Stimulated activated CD8-positive, alpha-beta memory T cell treated with anti-CD3 and anti-CD28 coated beads, Interleukin-7, amount 100 ng/mL, for 24 hours (primary cell): Measurements from ENCODE around the gene CMTM2.
"Not testable (repeated sequence)": the region's sequence is repeated elsewhere in the genome, so short reads cannot be mapped to it uniquely, and the experiment has no call there.

Experiments used
- DNase-seq: peaks from one replicate; pipeline ENCODE4 v3.0.0-alpha.2; 2020; ENCODE audit warnings: low read depth

CMTM2 gene

GRCh38 chr16:66553223-66553622 lies 26.0 kb upstream of the CMTM2 start:
- DNase-seq: no peak

DNA sequence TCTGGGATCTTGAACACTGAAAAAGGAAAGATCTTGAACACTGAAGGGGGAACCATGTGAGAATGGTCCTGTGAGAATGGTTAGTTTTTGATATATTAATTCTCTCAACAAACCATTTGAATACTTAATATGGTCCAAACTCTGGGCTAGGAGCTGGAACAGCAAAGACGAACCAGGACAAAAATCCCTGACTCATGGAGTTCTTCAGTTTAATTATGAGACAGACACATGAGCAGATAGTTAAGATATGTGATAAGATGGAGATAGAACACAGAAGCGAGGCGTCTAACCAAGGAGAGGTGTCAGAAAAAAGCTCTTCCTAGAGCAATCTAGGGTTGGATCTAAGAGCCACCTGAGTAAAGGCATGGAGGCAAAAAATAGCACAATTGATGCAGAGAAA lies 25.2 kb upstream of the CMTM2 start:
- no peak for DNase-seq

GRCh38 chr16:66554495-66554894 lies 24.8 kb upstream of the CMTM2 start:
- DNase-seq: no peak

- DNase-seq: no peak
Observed at GRCh38 chr16:66560107-66560506, 19.2 kb upstream of the CMTM2 start.

DNA sequence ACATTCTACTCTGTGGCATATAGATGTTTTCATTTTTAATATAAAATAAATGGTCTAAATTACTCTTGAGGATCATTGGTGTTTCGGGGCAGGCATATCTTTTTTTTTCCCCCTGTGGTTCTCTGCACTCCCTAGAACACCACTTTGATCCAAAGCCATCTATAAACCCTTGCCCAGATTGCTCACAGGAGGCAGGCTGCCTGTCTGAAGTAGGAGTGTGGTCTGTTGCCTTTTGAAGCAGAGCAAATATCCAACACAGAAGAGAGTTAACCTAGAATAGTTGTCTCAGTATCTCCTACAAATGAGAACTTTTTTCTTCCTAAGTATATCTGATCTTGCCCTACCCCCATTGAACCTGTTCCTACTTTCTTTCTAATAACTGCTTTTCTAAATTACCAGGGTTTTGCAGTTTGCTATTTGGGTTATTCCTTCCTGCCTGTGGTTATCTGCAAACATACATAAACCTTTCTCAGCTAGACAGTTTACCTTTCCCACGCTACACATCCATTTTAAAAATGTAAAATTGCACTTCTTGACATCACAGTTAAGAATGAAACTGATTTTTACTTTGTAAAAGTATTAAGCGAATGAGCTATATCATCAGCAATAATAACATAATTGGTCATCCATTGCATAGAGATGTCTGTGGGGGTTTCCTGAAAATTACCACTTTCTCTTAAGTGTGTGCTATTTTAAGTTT lies 17.7 kb upstream of the CMTM2 start:
- DNase-seq: no peak

DNA sequence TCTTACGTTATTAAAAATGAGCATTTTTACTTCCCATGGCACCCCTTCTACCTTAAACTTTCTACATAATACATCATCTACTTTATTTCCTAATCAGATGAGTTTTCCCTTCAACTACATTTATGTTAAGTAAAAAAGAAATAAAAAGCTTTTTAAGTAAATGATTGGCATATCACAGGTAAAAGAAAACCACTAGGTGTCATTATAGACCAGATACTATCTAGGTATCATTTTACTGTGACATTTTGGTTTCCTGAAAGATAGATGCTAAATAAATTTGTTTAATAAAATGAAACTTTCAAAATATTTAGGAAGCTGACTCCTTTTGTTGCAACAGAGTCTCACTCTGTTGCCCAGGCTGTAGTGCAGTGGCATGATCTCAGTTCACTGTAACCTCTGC lies 16.9 kb upstream of the CMTM2 start:
- no peak for DNase-seq

DNA sequence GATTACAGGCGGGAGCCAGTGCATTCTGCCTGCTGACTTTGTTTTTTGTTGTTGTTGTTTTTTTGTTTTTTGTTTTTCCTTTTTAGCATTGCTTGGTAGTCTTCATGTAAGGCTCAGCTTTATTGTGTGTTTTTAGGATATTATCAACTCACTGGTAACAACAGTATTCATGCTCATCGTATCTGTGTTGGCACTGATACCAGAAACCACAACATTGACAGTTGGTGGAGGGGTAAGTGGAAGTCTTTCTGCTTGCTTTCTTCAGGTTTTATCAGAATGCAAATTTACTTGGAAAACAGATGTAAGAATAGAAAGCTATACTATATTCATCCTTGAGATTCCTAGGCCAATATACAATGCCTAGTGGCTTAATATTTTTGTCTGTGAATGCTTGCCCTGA lies 16.3 kb upstream of the CMTM2 start:
- no peak for DNase-seq

DNA sequence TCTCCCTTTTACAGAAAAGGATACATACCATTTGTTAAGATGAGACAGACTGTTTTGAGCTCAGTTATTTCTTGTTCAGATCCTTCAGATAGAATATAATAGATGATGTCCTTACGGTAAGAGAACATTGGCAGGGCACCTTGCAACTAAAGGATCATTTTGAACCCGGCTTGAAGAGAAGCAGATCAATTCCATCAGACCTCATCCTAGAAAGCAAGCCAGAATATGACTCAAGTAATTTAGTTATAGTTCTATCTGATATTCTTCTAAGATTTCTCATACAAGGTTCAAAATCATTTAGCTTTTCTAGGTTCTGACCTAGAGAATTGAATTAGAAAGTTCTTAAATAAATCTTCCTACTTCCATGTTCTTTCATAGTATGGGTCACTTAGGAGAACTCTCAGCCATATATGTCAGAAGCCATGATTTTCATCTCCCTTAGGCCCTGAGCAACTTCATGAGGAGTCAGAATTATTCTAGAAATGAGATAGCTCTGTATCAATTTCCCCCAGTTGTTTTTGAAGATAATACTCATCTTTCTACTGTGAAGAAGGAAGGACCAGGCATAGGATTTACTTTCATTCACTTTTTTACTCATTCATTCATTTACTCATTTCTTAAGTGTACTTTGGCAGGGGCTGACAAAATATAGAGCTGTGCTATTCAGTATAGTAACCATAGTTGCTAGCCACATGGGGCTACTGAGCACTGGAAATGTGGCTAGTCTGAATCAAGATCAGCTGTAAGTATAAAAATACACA lies 15.5 kb upstream of the CMTM2 start:
- DNase-seq: no peak

DNA sequence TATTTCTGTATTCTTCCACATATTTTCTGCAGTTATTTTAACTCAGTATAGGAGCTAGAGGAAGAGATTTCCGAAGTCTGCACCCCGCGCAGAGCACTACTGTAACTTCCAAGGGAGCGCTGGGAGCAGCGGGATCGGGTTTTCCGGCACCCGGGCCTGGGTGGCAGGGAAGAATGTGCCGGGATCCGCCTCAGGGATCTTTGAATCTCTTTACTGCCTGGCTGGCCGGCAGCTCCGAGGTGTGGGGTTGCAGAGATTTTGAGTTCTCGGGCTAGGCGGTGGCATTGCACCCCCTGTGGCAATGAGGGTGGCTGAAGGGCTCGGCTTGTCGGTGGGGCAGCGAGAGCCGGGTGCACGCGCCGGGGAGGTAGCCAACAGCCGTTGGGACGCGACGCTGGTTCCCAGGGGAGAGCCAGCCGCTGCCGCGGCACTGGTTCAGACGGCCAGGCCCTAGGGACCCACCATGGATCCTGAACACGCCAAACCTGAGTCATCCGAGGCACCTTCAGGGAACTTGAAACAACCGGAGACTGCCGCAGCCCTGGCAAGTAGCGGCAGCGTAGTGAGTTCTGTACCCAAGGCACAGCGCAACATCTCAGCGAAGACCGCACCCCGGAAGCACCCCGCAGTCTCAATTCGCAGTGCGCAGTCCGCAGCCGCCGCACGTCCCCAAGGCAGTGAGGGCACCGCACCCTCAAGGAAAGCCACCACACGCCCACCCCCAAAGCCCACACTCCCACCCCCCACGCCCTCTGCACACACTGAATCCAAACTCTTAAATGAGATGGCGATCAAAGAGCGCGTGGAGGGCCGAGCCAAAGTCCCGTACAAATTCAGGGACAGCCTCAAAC lies 13.0 kb upstream of the CMTM2 start, which contains the start of gene CMTM1:
CMTM1 (plus strand) TSS at position 389 of the 851 bp plus-strand sequence; CDS start at position 464, 75 bp downstream.
- DNase-seq: no peak

DNA sequence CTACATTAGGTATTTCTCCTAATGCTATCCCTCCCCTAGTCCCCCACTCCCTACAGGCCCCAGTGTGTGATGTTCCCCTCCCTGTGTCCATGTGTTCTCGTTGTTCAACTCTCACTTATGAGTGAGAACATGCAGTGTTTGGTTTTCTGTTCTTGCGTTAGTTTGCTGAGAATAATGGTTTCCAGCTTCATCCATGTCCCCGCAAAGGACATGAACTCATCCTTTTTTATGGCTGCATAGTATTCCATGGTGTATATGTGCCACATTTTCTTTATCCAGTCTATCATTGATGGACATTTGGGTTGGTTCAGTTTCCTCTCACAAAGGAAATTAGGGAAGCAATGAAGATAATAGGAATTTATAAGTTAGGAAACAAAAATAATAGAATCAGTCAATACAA lies 12.0 kb upstream of the CMTM2 start:
- not testable (repeated sequence) for DNase-seq

DNA sequence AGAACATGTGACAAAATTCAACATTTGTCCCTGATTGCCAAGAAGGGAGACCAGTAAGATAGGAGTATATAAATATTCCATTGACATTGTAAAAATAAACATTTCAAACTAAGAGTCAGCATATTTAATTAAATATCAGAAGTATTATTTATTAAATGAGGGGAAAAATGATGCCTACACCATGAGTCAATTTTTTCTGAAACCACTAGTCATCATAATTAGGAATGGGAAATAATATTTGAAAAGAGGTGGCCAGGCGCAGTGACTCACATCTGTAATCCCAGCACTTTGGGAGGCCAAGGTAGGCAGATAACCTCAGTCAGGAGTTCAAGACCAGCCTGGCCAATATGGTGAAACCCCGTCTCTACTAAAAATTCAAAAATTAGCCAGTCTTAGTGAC lies 10.9 kb upstream of the CMTM2 start:
- DNase-seq: no peak

- no peak for DNase-seq
Observed at GRCh38 chr16:66569131-66569530, 10.1 kb upstream of the CMTM2 start.

- DNase-seq: no peak
Observed at GRCh38 chr16:66569827-66570405, 9.3 kb upstream of the CMTM2 start.

DNA sequence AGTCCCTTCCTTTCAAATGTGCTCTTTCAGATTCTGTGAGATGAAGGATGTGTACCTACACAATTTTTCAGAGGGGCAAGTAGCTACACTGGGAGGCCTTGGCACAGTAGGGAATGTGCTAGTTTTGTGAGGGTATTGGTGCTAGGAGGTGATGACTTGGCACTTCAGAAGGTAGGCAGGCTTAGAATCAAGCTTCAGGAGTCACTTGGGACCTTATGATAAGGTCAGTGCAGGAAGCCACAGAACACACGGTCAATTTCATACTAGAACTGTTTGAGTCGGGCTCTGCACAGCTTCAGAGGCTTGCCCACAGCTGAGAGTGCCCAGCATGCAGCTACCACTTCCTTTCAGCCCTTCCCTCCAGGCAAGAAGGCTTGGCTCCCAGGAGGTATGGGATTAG lies 6.9 kb upstream of the CMTM2 start:
- DNase-seq: no peak

DNA sequence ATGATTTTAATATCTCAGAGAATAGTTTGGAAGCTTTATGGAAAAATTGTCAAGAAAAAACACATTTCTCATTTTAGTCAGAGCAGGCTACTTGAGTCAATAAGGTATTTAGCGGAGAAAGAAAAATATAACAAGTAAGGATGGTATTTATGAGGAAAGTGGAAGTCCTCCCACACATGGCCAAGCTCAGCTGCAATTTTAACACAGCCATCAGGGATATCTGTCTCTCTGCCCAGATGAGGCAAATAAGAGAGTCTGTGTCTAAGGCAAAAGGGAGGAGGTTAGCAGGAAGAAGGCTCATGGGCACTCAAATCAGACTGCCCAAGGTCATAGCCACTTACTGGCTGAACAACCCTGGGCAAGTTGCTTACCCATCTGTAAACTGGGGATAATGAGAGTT lies 5.2 kb upstream of the CMTM2 start:
- no peak for DNase-seq

- no peak for DNase-seq
Observed at GRCh38 chr16:66574531-66574930, 4.7 kb upstream of the CMTM2 start.

GRCh38 chr16:66575060-66575459 lies 4.2 kb upstream of the CMTM2 start:
- DNase-seq: no peak

DNA sequence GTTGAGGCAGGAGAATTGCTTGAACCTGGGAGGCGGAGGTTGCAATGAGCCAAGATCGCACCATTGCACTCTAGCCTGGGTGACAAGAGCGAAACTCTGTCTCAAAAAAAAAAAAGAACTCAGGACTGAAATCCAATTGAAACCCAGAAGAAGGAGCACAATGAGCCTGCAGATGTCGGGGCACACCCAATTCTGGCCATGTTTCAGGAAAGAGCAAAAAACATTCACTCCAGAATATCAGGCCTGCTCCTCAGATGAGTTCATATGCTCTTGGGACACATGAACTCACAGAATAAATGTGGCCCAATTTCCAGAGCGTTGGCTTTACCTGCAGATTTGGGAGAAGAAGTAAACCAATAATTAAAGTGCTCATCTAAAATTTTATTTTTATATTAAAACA lies 3.0 kb upstream of the CMTM2 start:
- DNase-seq: no peak

GRCh38 chr16:66580605-66581209 lies 1.4 kb downstream of the CMTM2 start:
- no peak for DNase-seq

GRCh38 chr16:66581246-66581952 lies 2.1 kb downstream of the CMTM2 start:
- no peak for DNase-seq
